ENCODE data around the gene NEAT1. TPM values are rescaled to one million over a fixed set of nuclear protein-coding genes. Genes with fewer than 3 reads are reported as not detected.

NEAT1 gene
- total RNA-seq, 1 donor from 2014 or later, result 141 TPM

GRCh38 chr11:65421794-65422632 lies 585 bp upstream of the NEAT1 start:
- peak; percentile 81 for DNase-seq (ENCODE audit: low read depth)

- DNase-seq (ENCODE audit: low read depth), result peak; percentile 4
Measured at GRCh38 chr11:65423516-65424204, 1.1 kb downstream of the NEAT1 start.

- peak; percentile 18 for DNase-seq (ENCODE audit: low read depth)
Measured at GRCh38 chr11:65424205-65425104, 1.9 kb downstream of the NEAT1 start.

- DNase-seq (ENCODE audit: low read depth), result peak; percentile 61
Measured at GRCh38 chr11:65425105-65425970, 2.7 kb downstream of the NEAT1 start.

- peak; percentile 87 for DNase-seq (ENCODE audit: low read depth)
Measured at GRCh38 chr11:65425971-65426838, 3.6 kb downstream of the NEAT1 start.

- DNase-seq (ENCODE audit: low read depth), result no peak
Measured at GRCh38 chr11:65426839-65427690, 4.5 kb downstream of the NEAT1 start.

GRCh38 chr11:65427691-65428577 lies 5.3 kb downstream of the NEAT1 start:
- peak; percentile 84 for DNase-seq (ENCODE audit: low read depth)

- peak; percentile 74 for DNase-seq (ENCODE audit: low read depth)
Measured at GRCh38 chr11:65428578-65429067, 6.0 kb downstream of the NEAT1 start.

- DNase-seq (ENCODE audit: low read depth), result peak; percentile 84
Measured at GRCh38 chr11:65429068-65429681, 6.6 kb downstream of the NEAT1 start.

GRCh38 chr11:65429724-65430405 lies 7.3 kb downstream of the NEAT1 start:
- DNase-seq (ENCODE audit: low read depth), result peak; percentile 89

- peak; percentile 67 for DNase-seq (ENCODE audit: low read depth)
Measured at GRCh38 chr11:65430406-65431217, 8.0 kb downstream of the NEAT1 start.

GRCh38 chr11:65431451-65432099 lies 9.0 kb downstream of the NEAT1 start:
- DNase-seq (ENCODE audit: low read depth), result peak; percentile 48

GRCh38 chr11:65432100-65432650 lies 9.6 kb downstream of the NEAT1 start:
- peak; percentile 28 for DNase-seq (ENCODE audit: low read depth)

- peak; percentile 51 for DNase-seq (ENCODE audit: low read depth)
Measured at GRCh38 chr11:65432686-65433582, 10.3 kb downstream of the NEAT1 start.
